ENCODE results near the gene ITPA.

The ITPA gene

DNA sequence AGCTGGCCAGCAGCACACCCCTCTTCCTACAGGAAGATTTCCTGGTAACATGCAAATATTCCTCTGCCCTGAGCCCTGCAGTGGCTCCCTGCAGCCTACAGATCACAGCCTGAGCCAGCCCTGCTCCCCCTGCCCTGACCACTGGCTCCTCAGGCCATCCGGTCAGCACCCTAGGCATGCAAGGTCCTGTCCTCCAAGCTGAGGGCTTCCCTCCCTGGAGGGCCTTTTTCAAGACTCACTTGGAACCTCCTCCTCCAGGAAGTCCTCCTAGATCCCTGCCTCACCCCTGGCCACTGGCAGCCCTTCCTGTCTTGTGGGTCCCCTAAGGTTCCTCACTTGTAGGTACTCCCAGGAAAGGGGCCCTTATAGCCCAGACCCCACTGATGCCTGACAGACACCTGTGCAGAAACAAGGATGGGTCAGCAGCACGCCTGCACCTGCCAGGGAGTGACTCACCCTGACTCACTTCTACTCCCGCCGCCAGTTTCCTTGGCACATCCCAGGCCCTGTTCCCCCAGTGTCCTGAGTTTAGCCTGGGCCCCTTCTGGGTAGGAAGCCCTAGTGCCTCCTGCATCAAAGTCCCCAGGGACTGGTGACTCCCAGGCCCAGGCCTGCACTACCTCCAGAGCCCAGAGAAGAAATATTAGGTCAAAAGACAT lies 26.5 kb downstream of the ITPA start:
- Mint-ChIP-seq H3K4me3 (no peak overlapping the region), H3K36me3 (ENCODE audit: low read depth) (no peaks in the 10 kb centered on the region), H3K27me3 (ENCODE audit: low read depth) (peaks cover 37% of the 10 kb centered on the region), H3K9me3 (no peaks in the 10 kb centered on the region), H3K27ac (no peak overlapping the region), H3K4me1 (ENCODE audit: low read depth) (peaks cover 8% of the 10 kb centered on the region)
- no peak for DNase-seq (ENCODE audit: low spot score)

DNA sequence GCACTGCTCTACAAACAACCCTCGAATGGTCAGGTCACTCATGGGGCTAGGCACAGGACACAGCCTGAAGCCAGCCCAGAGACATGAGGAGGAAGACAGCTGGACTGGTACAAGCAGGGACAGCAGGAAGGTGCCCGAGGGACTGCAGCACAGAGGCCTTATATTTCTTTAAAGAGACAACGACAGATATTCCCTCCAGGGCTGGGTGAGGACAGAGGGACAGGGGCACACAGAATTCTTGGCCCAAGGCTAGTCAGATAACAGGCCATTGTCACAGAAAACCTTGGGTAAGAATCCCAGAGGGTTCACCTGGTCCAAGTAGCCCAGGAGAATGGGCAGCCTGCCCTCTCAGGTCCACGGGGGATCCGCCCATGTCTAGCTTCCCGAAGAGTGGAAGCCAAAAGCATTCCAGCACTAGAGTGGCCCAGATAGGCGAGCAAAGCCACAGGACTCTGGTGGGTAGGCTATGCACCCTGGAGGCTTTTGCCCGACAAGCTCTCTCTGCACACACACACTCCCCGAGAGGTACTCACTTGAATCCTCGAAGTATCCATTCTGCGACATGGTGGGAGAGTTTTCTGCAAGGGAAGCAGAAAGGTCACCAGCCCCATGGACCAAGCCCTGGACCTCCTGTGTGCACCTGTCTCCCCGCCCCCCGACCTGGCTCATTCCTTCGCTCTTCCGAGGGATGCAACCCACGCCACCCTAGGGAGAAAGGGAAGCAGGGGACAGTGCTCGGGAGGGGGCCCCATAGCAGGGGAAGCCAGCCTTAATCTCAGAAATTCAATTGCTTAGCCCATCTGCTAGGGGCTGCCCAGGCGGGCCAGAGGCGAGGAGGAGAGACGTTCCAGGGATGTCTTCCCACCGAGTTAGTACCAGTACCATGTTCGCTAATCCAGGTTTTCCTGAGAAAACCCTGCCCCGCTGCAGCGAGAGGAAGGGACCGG lies 28.0 kb downstream of the ITPA start:
- DNase-seq (ENCODE audit: low spot score), result no peak
- Mint-ChIP-seq H3K9me3 (no peaks in the 10 kb centered on the region), H3K4me3 (peak overlapping the region; percentile 58), H3K27me3 (ENCODE audit: low read depth) (peaks cover 51% of the 10 kb centered on the region), H3K4me1 (ENCODE audit: low read depth) (peaks cover 8% of the 10 kb centered on the region), H3K27ac (no peak overlapping the region), H3K36me3 (ENCODE audit: low read depth) (no peaks in the 10 kb centered on the region)

DNA sequence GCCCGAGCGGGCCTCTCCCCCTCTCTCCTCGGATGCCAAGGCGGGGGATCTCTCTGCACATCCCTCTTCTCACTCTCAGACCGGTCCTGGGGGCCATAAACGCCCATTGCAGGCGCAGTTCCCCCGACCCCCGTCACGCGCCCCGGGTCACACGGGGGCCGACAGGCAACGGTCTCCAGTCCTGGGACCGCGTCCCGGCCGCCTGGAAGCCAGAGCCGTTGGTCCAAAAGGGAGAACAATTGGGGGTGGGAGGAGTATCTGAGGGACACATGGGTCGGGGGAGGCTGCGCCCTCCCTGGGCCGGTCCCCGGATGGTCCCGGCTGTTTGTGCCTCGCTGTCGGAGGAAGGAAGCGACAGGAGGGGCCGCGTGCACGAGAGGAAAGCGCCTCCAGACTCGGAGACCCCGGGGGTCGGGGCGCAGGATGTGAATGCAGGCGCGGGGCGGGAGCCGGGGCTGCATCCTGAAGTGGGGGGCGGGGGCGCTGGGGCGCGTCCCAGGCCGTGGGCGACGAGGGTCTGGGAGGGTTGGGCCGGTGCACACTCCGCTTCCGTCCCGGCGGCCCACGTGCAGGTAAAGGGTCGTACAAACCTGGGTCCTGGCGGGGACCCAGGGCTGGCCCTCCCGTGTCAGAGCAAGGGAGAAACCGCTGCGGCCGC lies 28.8 kb downstream of the ITPA start:
- no peak overlapping the region for H3K27ac Mint-ChIP-seq
- H3K9me3 Mint-ChIP-seq, result no peaks in the 10 kb centered on the region
- H3K27me3 Mint-ChIP-seq (ENCODE audit: low read depth), result peaks cover 53% of the 10 kb centered on the region

DNA sequence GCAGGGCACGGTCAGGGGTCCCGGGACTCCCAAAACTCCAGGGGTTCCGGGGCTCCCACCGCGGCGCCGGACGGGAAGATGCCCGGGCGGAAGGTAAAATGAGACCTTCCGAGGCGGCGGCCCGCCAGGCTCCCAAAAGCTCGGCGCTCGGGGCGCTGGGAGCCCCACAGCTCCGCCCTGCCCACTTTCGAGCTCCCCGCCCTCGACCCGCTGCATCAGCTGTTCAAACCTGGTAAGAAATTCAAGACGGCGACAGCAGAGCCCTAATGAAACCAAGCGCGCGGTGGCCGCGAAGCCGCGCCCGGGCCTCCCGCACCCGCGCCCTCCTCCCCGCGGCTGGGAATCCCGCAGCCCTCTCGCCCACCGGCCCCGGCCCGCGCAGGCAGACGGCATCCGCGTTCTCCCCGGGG lies 29.3 kb downstream of the ITPA start:
- peak; percentile 50 for DNase-seq (ENCODE audit: low spot score)
- H3K36me3 Mint-ChIP-seq (ENCODE audit: low read depth), result no peaks in the 10 kb centered on the region
- peaks cover 8% of the 10 kb centered on the region for H3K4me1 Mint-ChIP-seq (ENCODE audit: low read depth)
- peaks cover 53% of the 10 kb centered on the region for H3K27me3 Mint-ChIP-seq (ENCODE audit: low read depth)
- H3K27ac Mint-ChIP-seq, result no peak overlapping the region
- H3K9me3 Mint-ChIP-seq, result no peaks in the 10 kb centered on the region
- H3K4me3 Mint-ChIP-seq, result peak overlapping the region; percentile 80

More for the DNA sequence above, 28.8 kb downstream of the ITPA start:
- H3K36me3 Mint-ChIP-seq (ENCODE audit: low read depth), result no peaks in the 10 kb centered on the region
- no peak for DNase-seq (ENCODE audit: low spot score)
- H3K4me3 Mint-ChIP-seq, result peak overlapping the region; percentile 58
- H3K4me1 Mint-ChIP-seq (ENCODE audit: low read depth), result peaks cover 8% of the 10 kb centered on the region

DNA sequence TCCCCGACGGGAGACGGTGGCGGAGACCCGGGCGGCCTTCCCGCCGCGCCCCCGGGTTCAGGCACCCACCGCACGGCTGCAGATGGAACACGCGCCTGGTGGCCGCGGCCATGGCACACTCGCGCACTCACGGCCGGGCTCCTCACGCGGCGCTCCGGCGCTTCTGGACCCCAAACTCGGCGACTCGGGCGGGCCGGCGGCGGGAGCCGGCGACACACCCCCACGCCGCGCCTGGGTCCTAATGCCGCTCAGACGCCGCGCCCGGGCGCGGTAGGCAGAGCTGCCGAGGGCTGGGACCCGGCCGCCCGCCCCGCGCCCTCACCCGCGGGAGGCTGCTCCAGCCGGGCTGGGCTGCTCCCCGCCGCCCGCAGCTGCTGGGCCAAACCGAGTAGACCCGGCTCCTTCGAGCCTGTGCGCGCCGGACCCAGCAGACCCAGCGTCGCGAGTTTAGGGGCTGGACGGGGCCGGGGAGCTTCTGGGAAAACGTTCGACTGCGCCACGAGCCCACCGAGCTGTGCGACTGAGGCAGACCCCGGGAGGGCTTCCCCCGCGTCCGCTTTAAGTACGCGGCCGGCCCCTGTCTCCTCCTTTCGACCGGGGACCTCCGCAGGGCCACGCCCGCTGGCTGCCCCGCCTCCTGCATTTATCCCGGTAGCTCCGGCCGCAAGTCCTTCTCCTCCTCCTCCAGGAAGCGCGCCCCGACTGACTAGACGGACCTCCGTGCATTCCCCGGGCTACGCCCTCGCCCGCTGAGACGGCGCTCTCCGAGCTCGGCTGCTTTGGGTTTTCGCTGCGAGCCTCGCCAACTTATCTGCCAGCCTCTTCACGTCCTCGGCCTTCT lies 29.9 kb downstream of the ITPA start, which contains the start of gene SLC4A11:
TSS of gene SLC4A11 (minus strand) at position 165 of the 841 bp plus-strand sequence. CDS start at position 112, 53 bp downstream.
- Mint-ChIP-seq H3K4me3 (peak within 1 kb of the TSS; percentile 89), H3K27me3 (ENCODE audit: low read depth) (peaks cover 53% of the 10 kb centered on the region), H3K4me1 (ENCODE audit: low read depth) (peaks cover 8% of the 10 kb centered on the region), H3K36me3 (ENCODE audit: low read depth) (no peaks in the 10 kb centered on the region), H3K9me3 (no peaks in the 10 kb centered on the region), H3K27ac (no peak within 1 kb of the TSS)
- peak; percentile 34 for DNase-seq (ENCODE audit: low spot score)

DNA sequence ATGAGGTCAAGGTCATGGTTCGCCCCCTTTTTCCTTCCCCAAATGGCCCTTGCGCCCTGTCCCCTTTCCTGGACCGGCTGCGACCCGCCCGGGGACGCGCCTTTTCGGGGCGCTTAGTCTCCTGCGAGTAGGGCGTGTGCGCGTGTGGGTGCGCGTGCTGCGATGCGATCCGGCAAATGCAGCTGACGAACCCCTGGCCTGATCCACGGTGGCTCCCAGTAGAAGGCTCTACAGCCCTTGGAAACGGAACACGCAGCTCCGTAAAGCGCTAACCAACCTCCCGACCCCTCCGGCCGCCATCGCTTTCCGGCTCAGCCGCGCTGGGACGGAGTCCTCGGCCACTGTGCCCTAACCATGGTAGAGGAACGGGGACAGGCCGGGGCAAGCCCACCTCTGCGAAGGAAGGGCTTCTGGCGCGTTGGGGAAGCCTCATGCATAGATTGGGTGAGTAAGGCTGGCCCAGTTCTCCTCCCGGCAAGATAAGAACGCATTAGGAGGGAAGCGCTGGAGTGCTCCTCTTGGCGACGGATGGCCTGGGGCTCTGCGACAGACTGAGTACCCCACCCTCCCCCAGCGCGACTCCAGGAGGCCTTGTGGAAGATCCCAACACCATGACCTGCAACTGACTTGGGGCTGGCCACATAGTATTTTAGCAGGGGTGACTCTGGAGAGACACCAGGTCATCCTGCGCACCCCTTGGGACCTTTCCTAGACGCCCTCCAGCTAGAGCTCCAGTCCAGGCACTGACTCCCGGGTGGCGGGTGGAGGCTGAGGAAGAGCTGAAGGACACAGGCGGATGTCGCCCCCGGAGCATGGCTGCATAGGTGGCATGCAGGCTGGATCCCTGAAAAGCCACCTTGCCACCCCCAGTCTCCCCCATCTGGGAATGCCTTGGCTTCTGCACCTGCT lies 30.8 kb downstream of the ITPA start:
- peaks cover 53% of the 10 kb centered on the region for H3K27me3 Mint-ChIP-seq (ENCODE audit: low read depth)
- H3K27ac Mint-ChIP-seq, result no peak overlapping the region
- no peaks in the 10 kb centered on the region for H3K9me3 Mint-ChIP-seq
- H3K4me1 Mint-ChIP-seq (ENCODE audit: low read depth), result peaks cover 8% of the 10 kb centered on the region
- peak overlapping the region; percentile 89 for H3K4me3 Mint-ChIP-seq
- no peak for DNase-seq (ENCODE audit: low spot score)
- no peaks in the 10 kb centered on the region for H3K36me3 Mint-ChIP-seq (ENCODE audit: low read depth)

DNA sequence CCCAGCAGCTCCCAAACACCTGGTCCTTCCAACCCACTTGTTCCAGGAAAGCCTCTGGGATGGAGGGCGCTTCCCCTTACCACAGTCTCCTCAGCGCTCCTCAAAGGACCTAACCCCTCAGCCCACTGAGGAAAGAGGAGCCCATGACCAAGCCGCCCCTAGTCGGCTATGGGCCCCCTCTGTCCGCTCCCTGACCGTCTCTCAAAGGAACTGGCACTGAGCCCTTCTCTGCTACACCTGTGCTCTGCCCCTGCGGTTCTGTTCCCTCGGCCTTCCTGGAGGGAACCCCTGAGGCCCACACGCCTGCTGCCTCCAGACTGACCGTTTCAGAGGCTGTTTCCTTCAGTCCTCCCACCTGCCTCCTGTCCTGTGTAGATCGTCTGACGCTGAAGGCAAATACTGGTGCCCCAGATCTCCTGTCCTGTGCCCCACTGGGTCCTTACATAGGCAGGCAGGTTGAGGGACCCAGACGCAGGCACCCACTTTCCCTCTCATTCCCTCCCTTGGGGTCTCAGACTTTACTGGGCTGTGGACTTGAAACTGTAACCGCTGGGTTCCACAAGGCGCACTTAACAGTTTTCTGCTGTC lies 31.6 kb downstream of the ITPA start:
- peaks cover 55% of the 10 kb centered on the region for H3K27me3 Mint-ChIP-seq (ENCODE audit: low read depth)
- H3K4me1 Mint-ChIP-seq (ENCODE audit: low read depth), result peaks cover 8% of the 10 kb centered on the region
- H3K9me3 Mint-ChIP-seq, result no peaks in the 10 kb centered on the region
- no peaks in the 10 kb centered on the region for H3K36me3 Mint-ChIP-seq (ENCODE audit: low read depth)
- no peak for DNase-seq (ENCODE audit: low spot score)
- H3K4me3 Mint-ChIP-seq, result peak overlapping the region; percentile 45
- no peak overlapping the region for H3K27ac Mint-ChIP-seq

DNA sequence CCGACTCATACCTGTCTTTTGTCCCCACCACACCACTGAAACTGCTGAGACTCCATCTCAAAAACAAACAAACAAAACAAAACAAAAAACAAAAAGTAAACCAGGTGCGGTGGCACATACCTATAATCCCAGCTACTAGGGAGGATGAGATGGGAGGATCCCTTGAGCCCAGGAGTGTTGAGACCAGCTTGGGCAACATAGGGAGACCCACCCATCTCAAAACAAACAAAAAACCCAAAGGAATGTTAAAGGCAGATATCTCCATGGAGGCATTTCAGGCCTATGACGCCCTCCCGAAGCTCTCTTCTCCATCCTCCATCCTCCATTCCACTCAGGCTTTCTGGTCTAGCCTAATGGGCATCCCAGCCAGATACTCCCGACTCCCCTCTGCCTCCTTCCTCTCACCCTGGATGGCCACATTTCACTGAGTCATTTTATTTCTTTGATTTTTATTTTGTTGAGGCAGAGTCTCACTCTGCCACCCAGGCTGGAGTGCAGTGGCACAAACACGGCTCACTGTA lies 32.9 kb downstream of the ITPA start:
- no peaks in the 10 kb centered on the region for H3K36me3 Mint-ChIP-seq (ENCODE audit: low read depth)
- no peak overlapping the region for H3K4me3 Mint-ChIP-seq
- H3K4me1 Mint-ChIP-seq (ENCODE audit: low read depth), result peaks cover 8% of the 10 kb centered on the region
- DNase-seq (ENCODE audit: low spot score), result no peak
- H3K9me3 Mint-ChIP-seq, result no peaks in the 10 kb centered on the region
- peaks cover 46% of the 10 kb centered on the region for H3K27me3 Mint-ChIP-seq (ENCODE audit: low read depth)
- H3K27ac Mint-ChIP-seq, result no peak overlapping the region

DNA sequence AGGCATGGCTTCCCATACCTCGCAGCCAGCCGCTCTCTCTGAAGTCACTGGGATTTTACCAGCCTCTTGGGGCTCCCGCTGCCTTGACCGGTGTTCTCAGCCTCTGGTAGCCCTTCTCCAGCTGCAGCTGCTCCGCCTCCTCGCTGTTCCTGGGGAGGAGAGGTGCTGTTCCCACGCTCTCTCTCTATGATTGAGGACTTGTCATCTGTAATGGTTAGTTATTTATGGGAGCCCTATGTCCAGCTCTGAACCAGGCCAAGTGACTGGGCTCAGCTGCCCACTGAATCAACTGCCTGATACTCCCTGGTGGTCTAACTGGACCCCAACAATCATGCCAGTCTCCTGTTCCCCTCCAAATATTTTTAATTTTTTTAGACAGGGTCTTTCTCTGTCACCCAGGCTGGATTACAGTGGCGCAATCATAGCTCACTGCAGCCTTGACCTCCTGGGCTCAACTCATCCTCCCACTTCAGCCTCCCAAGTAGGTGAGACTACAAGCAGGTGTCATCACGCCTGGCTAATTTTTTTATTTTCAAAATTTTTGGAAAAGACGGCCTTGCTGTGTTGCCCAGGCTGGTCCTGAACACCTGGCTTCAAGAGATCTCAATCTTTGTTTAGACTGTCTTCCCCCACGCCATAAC lies 34.5 kb downstream of the ITPA start:
- Mint-ChIP-seq H3K4me3 (no peak overlapping the region), H3K36me3 (ENCODE audit: low read depth) (no peaks in the 10 kb centered on the region), H3K27ac (no peak overlapping the region), H3K9me3 (no peaks in the 10 kb centered on the region), H3K27me3 (ENCODE audit: low read depth) (peaks cover 45% of the 10 kb centered on the region), H3K4me1 (ENCODE audit: low read depth) (peaks cover 11% of the 10 kb centered on the region)
- no peak for DNase-seq (ENCODE audit: low spot score)

DNA sequence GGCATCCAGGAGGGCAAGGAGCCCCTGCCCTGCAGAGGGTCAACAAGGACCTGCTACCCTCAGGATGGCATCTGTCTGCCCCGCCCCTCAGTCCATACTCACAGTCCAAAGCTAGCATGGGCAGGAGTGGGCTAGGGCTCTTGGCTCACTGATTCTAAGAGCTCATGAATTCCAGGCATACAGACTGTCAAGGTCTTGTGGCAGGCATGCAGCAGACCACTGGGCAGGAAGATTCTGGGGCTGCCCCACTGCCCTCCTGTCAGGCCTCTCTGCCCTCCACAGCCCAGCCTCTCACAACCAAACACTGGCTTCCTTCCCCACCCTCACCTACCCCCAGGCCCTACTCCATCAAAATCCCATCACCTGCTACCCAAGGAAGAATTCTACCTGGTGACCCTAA lies 35.3 kb downstream of the ITPA start:
- no peaks in the 10 kb centered on the region for H3K9me3 Mint-ChIP-seq
- H3K4me1 Mint-ChIP-seq (ENCODE audit: low read depth), result peaks cover 9% of the 10 kb centered on the region
- peaks cover 44% of the 10 kb centered on the region for H3K27me3 Mint-ChIP-seq (ENCODE audit: low read depth)
- DNase-seq (ENCODE audit: low spot score), result no peak
- H3K36me3 Mint-ChIP-seq (ENCODE audit: low read depth), result no peaks in the 10 kb centered on the region
- H3K27ac Mint-ChIP-seq, result no peak overlapping the region
- no peak overlapping the region for H3K4me3 Mint-ChIP-seq

DNA sequence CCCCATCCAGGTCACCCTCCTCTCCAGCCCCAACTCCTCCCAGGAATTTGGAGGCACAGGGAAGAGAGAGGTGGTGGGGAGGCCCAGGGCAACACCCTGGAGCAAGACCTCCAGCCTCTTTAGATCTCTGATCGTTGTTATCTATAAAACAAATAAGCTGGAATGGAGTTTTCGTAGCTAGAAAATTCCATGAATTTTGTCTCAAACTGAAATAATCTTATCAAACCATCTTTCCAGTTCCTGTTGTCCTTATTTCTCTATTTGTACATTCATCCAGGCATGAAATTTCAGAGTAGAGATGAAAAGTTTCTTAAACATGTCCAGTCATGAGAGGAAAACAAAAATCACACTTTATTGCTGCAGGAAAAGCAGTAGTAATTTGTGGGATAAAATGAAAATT lies 35.9 kb downstream of the ITPA start:
- no peaks in the 10 kb centered on the region for H3K36me3 Mint-ChIP-seq (ENCODE audit: low read depth)
- peaks cover 43% of the 10 kb centered on the region for H3K27me3 Mint-ChIP-seq (ENCODE audit: low read depth)
- no peaks in the 10 kb centered on the region for H3K9me3 Mint-ChIP-seq

DNA sequence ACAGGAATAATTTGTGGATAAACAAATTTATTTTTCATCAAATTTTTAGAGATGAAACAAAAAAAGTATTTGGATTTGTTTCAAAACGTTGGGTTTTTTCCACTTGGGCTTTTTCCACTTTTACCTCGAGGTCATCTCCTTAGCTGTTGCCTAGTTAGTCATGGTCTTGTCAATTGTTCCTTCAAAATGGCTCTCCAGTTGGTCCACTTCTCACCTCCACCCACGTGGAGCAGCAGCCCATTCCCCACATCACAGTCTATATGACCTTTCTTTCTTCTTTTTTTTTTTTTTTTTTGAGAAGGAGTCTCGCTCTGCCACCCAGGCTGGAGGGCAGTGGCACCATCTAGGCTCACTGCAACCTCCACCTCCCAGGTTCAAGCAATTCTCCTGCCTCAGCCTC lies 36.4 kb downstream of the ITPA start:
- Mint-ChIP-seq H3K9me3 (no peaks in the 10 kb centered on the region), H3K4me1 (ENCODE audit: low read depth) (peaks cover 2% of the 10 kb centered on the region), H3K36me3 (ENCODE audit: low read depth) (no peaks in the 10 kb centered on the region), H3K4me3 (no peak overlapping the region), H3K27me3 (ENCODE audit: low read depth) (peaks cover 42% of the 10 kb centered on the region), H3K27ac (no peak overlapping the region)
- no peak for DNase-seq (ENCODE audit: low spot score)

More for the DNA sequence above, 35.9 kb downstream of the ITPA start:
- Mint-ChIP-seq H3K4me3 (no peak overlapping the region), H3K27ac (no peak overlapping the region), H3K4me1 (ENCODE audit: low read depth) (peaks cover 3% of the 10 kb centered on the region)
- no peak for DNase-seq (ENCODE audit: low spot score)
